ENCODE results near the gene SYT5.

DNA sequence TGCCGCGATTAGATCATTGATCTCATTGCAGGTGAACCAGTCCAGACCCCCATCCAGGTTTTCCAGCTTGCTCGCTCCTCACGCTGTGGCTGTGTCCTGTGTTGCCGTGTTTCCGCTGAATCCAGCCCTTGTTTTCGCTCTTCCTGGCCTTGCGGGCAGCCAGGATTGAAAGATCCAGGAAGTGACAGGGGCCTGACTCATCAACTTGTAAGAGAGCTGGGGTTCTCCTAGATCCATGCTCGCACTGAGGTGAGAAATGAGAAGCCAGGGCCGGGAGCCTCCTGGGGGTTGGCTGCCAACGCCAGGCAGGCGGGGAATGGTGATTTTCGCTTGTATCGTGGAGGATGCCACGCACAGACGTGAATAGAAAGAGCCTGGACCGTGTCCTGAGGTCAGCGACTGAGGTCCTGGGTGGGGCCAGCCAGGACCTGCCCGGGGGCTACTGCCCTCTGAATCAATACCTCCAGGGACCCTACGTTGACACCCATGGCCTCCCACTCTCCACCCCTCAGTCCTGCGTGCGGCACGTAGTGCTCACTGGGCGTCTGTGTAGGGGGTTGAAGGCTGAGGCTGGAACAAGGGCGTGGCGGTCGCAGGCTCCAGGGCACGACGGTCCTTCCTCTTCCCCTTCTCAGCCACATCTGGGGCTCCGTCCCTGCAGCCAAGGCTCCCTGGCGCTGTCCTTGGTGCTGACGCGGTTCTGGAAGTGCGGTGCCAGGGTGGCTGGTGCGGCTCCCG is 36.5 kb upstream of the SYT5 start:
- TF ChIP-seq EZH2 (IDR thresholded peaks at IDR 0.05; ENCODE audit: borderline replicate concordance, control insufficient read depth, low read depth, low read length) (no peak), SMC3 (IDR thresholded peaks at IDR 0.05; ENCODE audit: borderline replicate concordance, low read length) (peak; percentile 11; the same call in 1 of the 2 replicates), CTCF (IDR thresholded peaks at IDR 0.05 in 2 of 3, conservative IDR thresholded peaks at IDR 0.05 in 1 of 3; ENCODE audit: control insufficient read depth in 2 of 3, extremely low read depth in 1 of 3, insufficient read depth in 1 of 3, low read depth in 3 of 3, low read length in 3 of 3) (no peak), ZZZ3 (IDR thresholded peaks at IDR 0.05; ENCODE audit: control insufficient read depth, insufficient read length, low read depth) (no peak)
